GM19043 (cell line): Measurements from ENCODE around the gene CALM3.
"Not testable (repeated sequence)": the region's sequence is repeated elsewhere in the genome, so short reads cannot be mapped to it uniquely, and the experiment has no call there.

ENCODE experiments used
- ATAC-seq: cut with Tn5 transposase; IDR thresholded peaks from one replicate; pipeline ENCODE4 v1.9.1; 2021; ENCODE audit warnings: low read depth; ENCODE audit not compliant: unreplicated experiment

Gene CALM3

GRCh38 chr19:46601318-46602224, at the start of gene CALM3:
CALM3 (plus strand) TSS chr19:46601330; CDS start chr19:46601435, 105 bp downstream.
- no peak for ATAC-seq

- no peak for ATAC-seq
These were observed 48.2 kb upstream of the CALM3 start for GRCh38 chr19:46552891-46553290.

- ATAC-seq, result no peak
These were observed 47.0 kb upstream of the CALM3 start for GRCh38 chr19:46554161-46554560.

GRCh38 chr19:46555628-46556280, 45.4 kb upstream of the CALM3 start:
- ATAC-seq, result no peak

- not testable (repeated sequence) for ATAC-seq
These were observed 44.7 kb upstream of the CALM3 start for GRCh38 chr19:46556471-46556870.

- no peak for ATAC-seq
These were observed 41.9 kb upstream of the CALM3 start for GRCh38 chr19:46559203-46559602.

- ATAC-seq, result not testable (repeated sequence)
These were observed 41.5 kb upstream of the CALM3 start for GRCh38 chr19:46559675-46560074.

GRCh38 chr19:46564701-46565100, 36.4 kb upstream of the CALM3 start:
- ATAC-seq, result no peak

GRCh38 chr19:46571495-46571894, 29.6 kb upstream of the CALM3 start:
- no peak for ATAC-seq

GRCh38 chr19:46573679-46574498, 27.2 kb upstream of the CALM3 start:
- no peak for ATAC-seq

GRCh38 chr19:46574533-46574932, 26.6 kb upstream of the CALM3 start:
- ATAC-seq, result no peak

- ATAC-seq, result no peak
These were observed 22.7 kb upstream of the CALM3 start for GRCh38 chr19:46578450-46578849.

GRCh38 chr19:46579361-46579879, 21.7 kb upstream of the CALM3 start:
- ATAC-seq, result no peak

GRCh38 chr19:46580247-46580646, 20.9 kb upstream of the CALM3 start:
- no peak for ATAC-seq

- ATAC-seq, result no peak
These were observed 15.6 kb upstream of the CALM3 start for GRCh38 chr19:46585539-46585938.

- ATAC-seq, result no peak
These were observed 14.8 kb upstream of the CALM3 start for GRCh38 chr19:46586294-46586693.

GRCh38 chr19:46587861-46588260, 13.3 kb upstream of the CALM3 start:
- no peak for ATAC-seq

- no peak for ATAC-seq
These were observed 9.9 kb upstream of the CALM3 start for GRCh38 chr19:46591254-46591653.

GRCh38 chr19:46591870-46592269, 9.3 kb upstream of the CALM3 start:
- ATAC-seq, result no peak

GRCh38 chr19:46596008-46596407, 5.1 kb upstream of the CALM3 start:
- no peak for ATAC-seq
